ENCODE measurements around the gene SAMMSON.

SAMMSON gene

GRCh38 chr3:69970827-69971226, 28.7 kb upstream of the SAMMSON start:
- TF ChIP-seq CTCF (IDR thresholded peaks at IDR 0.05), result no peak
- no peak overlapping the region for H3K27ac ChIP-seq
- DNase-seq (ENCODE audit: low spot score), result no peak
- no peak overlapping the region for H3K4me3 ChIP-seq

GRCh38 chr3:69972672-69973071, 26.9 kb upstream of the SAMMSON start:
- Histone ChIP-seq H3K27ac (no peak overlapping the region), H3K4me3 (no peak overlapping the region)
- DNase-seq (ENCODE audit: low spot score), result no peak
- TF ChIP-seq CTCF (IDR thresholded peaks at IDR 0.05), result no peak

- H3K4me3 ChIP-seq, result no peak overlapping the region
- no peak overlapping the region for H3K27ac ChIP-seq
- DNase-seq (ENCODE audit: low spot score), result no peak
- TF ChIP-seq CTCF (IDR thresholded peaks at IDR 0.05), result no peak
Observed at GRCh38 chr3:69976021-69976420, 23.5 kb upstream of the SAMMSON start.

GRCh38 chr3:69983546-69984265, 15.8 kb upstream of the SAMMSON start:
- Histone ChIP-seq H3K27ac (no peak overlapping the region), H3K4me3 (no peak overlapping the region)
- TF ChIP-seq CTCF (IDR thresholded peaks at IDR 0.05), result no peak
- no peak for DNase-seq (ENCODE audit: low spot score)

GRCh38 chr3:69985266-69985665, 14.3 kb upstream of the SAMMSON start:
- no peak overlapping the region for H3K27ac ChIP-seq
- no peak for TF ChIP-seq CTCF (IDR thresholded peaks at IDR 0.05)
- no peak for DNase-seq (ENCODE audit: low spot score)
- H3K4me3 ChIP-seq, result no peak overlapping the region

GRCh38 chr3:69986419-69986818, 13.1 kb upstream of the SAMMSON start:
- Histone ChIP-seq H3K27ac (no peak overlapping the region), H3K4me3 (no peak overlapping the region)
- TF ChIP-seq CTCF (IDR thresholded peaks at IDR 0.05), result no peak
- no peak for DNase-seq (ENCODE audit: low spot score)

- no peak overlapping the region for H3K4me3 ChIP-seq
- DNase-seq (ENCODE audit: low spot score), result no peak
- H3K27ac ChIP-seq, result no peak overlapping the region
- no peak for TF ChIP-seq CTCF (IDR thresholded peaks at IDR 0.05)
Observed at GRCh38 chr3:69987833-69988232, 11.7 kb upstream of the SAMMSON start.
